HK-2 (cell line): ENCODE data around the gene LRTM2.
A peak's percentile ranks its signal among the peaks of the same experiment; 100 is the strongest.

Experiments used
- DNase-seq: peaks from one replicate; pipeline ENCODE4 v3.0.0-alpha.2; 2018; ENCODE audit not compliant: unreplicated experiment

Gene LRTM2

DNA sequence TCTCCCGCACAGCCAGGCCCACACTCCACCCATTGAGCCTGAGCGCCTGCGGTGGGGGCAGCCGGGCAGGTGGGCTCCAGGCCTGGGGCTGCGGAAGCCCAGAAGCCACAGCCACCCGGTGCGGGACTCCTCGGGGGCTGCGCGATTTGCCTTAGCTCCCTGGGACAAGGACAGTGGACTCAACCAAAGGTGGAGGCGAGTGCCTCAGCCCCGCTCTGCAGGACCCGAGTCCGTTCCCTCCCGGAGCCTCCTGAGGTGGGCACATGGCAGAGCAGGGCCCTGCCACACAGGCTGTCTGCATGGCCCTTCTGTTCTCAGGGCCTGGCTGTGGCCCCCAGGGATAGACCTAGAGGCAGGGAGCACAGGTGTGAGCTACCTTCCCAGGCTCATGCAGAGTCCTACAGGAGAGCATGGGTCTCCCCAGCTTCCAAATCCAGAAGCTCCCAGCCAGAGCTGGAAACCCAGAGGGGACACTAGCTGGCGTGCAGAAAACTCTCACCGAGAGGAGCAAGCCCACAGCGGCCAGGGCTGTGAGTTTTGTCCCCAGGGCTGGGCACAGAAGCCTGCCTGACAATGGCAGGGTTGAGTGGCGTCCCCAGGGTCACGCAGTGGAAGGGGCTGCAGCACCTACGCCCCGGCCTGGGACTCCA, 22.2 kb upstream of the LRTM2 start:
- DNase-seq: no peak

DNA sequence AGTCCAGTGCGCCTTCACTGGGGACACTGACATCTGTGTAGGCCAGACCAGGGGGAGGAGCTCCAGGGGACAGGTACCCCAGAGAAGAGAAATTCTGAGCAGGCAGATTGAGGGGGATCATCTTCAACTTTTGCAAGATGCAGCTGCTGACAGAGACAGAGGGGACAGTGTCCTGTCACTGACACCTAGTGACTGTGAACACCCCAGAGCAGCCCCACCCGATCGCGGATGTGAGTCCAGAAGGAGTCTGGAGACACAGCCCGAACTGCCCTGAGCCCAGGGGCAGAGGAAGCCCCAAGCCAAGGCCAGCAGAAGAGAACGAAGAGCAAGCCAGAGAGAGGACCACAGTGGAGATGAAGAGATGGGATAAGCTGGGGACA, 21.7 kb upstream of the LRTM2 start:
- no peak for DNase-seq

DNA sequence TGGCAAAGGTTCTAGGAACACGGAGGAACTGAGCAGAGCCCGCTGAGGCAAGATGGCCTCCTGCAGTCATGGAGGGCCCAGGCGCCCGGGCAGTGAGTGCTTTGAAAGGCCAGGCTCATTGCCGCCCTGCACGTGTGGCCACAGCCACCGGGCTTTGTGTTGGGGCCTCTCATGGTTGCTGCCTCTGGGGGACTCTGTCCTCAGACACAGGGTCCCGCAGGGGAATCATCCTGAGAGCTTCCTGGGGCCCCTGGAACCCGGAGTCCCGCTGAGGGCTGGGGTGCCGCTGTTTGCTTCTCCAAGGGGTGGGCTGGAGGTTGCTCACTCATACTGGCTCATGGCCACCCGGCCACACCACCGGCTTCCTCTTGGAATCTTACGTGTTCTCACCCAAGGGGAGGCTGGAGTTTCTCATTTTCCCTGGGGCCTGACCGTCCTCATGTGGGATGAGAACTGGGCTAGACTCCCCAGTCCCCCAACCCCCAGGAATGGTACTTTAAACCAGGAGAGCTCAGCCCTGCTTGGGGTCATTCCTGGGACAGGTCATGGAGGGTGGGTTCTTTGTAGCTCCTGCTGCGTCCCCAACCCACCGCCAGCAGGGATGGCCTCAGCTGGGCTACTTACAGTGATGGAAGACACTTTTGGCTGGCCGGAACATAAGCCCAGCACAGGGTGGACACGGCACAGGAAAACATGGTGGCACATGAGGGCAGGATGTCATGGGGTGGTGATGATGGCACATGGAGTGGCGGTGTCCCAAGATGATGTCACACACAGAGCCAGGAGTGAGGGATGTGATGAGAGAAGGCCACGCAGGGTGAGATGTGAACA, 21.1 kb upstream of the LRTM2 start:
- DNase-seq: no peak

DNA sequence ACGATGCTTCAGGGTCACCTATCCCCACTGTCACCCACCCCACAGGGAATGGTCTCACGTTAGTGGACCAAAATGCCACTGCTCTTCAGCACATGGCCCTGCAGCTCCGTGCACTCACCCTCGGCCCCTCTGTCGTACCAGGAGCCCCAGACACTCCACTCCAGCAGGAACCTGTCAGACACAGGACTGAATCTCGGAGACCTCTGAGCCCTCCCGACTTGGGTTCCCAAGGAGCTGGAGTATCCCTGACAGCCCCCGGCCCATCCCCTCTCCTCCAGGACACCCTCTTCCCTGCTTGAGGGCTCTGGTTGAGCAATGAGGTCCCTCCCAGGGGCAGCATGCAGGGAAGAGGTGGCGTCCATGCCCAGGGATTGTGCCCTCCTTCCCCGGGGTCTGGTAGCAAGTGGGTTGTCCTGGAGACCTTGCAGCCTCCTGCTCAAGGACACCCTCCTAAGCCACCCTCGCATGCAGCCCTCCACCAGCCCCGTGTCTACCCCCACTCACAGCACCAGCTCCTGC, 20.4 kb upstream of the LRTM2 start:
- no peak for DNase-seq

DNA sequence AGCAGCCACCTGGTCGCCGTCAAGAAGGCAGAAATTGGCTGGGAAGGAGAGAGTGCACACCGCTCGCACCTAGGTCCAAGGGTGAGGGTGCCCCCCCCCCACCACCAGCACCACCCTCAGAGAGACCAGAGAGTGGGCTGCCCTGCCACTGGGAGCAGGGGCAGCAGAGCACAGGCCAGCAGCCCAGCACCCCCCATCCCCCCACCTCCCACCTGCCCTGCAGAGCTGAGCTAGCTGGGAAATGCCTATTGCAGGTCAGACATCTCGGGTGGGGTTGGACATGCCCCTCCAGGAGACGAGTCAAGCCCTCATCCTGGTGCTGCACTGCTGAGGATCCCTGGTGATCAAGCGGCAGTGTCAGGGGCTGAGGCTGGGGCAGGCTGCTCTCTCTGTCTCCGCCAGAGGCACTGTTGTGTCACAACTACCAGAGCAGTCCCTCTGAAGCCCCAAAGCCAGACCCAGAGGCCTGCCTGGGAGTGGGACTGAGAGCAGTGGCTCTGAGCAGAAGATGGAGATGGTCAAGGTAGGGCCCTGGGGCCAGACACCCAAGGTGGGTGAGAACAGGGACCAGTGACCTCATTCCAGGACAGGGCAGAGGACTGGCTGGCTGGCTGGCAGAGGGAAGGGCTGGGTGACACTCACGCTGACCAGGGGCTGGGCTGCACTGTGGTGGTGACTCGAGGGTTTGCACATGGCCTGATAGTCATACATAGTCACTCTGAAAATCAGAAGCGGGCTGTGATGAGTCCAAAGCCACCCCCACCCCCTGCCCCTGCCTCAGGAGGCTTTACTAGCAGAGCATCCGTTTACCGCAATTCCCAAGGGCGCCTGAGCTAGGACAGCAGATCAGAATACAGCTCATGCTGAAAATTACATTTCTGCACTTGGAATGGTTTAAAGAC, 19.7 kb upstream of the LRTM2 start:
- no peak for DNase-seq

DNA sequence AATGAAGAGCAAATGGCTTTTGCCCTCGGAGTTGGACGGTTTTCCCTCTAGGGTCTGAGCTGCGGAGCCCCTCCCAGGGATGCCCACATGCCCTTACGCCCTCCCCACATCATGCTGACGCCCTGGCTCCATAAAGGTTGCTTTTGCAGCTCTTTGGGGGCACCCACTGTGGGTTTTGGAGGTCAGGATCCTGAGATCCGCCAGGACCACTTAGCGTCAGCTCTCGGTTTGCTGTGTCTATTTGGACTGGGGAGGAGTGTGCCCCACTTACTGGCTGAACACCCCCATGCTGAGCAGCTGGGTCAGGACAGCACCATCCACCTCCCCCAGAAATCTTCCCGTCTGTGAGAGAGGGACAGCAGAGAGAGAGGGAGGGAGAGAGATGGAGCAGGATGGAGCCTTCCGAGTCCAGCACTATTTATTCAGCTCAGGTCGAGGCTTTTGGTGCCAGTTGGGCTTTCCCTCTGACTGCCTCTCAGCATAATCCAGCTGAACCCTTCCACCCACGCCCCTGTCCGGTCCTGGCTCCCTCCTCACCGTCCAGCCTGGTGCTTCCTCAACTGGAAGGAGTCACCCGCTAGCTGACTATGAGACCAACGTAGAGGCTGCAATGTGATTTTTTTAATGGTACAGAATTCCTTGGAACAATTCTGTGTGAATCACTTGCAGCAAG, 18.9 kb upstream of the LRTM2 start:
- no peak for DNase-seq

DNA sequence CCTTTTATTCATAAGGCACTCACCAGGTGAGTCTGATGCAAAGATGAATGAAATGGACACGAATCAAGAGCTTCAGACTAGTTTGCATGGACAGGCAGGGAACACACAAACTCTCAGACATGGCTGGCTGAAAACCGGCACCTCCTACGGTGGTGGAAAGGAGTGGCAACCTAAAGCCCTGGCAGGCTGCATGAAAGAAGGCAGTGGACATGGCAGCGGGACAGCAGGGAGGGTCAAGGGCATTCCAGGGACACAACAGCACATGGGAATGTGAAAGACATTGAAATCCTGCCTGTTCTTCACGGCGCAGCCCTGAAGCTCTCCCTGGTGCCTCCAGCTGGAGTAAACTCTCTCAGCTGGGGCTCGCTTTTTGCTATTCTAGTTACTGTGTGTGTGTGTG, 16.6 kb upstream of the LRTM2 start:
- DNase-seq: no peak

DNA sequence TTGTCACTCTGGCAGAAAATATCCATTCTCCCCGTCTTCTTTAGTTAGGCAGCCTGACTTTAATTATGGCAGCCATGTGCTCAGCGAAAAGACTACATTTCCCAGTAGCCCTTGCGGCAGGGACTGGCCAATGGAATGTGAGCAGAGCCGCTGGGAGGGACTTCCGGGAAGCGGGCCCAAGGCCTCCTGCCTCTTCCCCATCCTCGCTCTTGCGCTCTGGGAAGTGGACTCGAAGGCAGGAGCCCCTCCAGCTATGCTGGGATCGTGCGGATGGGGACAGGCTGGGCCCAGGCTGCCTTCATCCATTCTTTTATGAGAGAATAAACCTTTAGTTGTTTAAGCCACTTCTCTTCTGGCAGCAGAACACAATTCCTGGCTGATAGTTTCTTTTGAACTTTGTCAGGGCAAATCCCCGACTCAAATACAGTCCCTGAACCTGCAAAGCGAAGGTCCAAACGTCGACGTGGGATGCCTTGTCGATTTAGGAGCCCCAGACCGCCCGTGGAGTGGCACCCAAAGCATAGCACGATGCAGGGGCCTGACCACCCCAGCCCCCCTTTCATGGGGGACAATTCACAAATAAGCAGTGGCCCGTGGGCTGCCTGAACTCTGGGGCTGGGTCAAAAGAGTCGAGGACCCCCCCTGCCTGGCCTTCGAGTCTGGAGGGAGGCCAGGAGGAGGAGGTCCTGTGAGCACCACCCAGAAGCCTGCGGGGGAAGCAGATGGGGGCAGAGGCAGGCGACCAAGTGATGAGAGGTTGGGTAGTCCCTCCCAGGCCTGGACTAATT, 15.6 kb upstream of the LRTM2 start:
- DNase-seq: peak; percentile 86

DNA sequence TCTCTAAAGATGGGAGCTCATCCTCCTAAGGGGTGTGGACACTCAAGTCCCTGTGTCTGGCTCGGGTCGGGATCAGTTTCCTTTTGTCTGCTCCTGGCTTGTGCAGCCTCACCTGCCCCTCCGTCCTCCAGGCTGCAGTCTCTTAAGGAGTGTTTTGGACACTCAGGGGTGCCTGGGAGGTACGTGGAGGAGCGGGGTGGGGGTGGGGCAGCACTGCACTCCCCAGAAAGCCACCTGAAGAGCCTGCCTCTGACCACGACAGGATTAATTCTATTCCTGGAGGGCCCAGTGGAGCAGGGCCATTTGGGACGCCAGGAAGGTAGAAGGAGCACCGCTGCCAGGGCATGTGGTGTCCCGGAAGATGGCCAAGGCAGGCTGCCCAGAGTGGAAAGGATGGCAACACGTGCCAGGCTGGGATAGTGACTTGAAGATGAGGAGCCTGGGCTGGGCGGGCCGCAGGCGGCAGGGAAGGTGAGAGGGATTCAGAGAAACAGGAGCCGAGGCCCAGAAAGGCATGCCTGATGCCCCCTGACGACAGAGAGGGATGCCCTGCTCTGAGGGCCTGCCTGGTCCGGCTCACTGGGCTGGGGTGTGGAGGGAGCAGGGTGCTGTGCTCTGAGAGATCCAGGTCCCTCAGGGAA, 14.8 kb upstream of the LRTM2 start:
- no peak for DNase-seq

DNA sequence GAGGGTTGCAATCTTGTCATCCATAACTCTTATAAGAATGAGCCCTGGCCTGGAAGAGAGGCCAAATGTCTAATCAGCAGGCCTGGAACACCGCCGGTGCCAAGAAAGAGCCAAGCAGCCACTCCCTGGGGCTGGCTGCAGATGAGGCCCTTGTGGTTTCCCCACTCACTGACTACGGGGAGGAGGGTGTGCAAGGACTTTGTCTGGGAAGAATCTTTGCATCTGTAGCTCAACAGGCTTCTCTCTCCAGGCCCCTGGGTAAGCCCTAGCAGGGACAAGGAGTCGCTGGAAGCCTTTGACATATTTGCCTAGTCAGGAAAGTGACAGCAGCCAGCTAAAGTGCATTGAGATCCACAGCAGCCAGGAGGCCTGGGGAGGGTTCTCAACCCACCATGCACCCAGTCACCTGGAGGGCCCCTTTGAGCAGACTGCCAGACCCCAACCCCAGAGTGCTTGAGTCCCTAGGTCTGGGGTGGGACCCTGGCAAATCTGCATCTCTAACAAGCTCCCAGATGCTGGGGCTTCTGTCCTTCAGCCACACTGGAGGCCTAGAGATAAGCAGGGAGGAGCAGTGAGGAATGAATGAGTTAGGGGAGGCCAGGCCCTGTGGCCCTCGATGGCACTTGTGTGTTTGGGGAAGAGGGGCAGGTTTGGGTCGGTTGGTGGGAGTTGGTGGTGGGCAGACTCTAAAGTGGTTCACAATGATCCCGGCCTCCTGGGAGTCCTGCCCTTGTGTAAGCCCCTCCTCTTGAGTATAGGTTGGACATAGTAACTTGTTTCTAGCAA, 13.9 kb upstream of the LRTM2 start:
- DNase-seq: no peak

DNA sequence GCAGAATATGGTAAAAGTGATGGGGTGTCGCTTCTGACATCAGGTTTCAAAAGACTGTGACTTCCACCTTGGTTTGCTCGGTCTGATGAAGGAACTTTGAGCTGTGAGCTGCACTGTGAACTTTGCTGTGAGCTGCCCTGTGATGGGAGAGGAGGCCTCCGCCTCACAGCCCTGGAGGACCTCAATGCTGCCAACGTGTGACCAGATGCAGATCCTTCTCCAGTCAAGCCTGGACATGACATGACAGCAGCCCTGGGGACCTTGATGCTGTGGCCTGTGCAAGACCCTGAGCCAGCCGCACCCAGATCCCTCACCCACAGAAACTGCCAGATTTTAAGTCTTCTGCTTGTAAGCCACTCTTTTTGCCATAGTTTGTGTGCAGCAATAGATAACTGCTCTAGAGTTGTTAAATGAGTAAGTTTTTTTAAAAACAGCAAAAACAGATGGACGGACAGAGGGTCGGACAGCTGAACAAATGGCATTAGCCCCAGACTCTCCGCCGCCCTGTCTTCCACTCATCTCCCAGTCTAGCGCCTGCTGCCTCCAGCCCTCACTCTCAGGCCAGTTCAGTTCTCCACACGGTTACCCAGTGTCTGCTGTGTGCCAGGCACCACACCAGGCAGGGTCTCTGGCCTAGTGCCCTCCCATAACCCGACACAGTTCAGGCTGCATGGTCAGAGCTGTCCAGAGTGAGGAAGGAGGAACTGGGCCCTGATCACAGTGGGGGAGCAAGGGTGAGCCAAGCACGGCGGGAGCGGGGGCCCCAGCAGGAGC, 13.1 kb upstream of the LRTM2 start:
- DNase-seq: no peak

DNA sequence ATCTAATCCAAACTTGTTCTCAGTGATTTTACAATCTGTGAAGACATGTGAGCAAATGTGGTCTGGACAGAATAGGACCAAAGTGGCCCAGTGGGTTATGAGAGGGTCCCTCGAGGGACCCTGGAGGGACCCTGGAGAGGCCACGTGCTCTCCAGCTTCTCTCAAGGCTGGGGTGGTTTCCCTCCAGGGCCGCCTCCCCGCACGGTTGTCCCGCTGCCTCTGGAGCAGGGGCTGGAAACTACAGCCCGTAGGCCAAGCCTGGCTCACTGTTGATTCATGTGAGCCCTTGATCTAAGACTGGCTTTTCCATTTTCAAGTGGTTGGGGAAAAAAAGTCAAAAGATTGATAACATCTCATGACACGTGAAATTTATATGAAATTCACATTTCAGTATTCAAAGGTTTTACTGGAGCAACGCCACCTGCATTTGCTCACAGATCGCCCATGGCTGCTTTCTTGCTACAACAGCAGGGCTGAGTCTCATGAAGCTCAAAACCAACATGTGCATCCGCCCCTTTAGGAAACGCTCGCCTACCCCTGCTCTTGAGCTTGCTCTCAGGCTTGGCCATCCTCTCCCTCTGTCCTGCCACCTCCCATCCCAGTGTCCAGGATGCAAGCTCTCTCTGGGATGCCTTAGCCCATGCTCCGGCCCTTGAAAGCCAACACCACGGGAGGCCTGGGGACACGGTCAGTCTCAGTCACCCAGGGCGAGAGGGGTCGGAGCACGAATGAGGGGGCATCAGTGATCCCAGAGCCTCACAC, 12.1 kb upstream of the LRTM2 start:
- no peak for DNase-seq

DNA sequence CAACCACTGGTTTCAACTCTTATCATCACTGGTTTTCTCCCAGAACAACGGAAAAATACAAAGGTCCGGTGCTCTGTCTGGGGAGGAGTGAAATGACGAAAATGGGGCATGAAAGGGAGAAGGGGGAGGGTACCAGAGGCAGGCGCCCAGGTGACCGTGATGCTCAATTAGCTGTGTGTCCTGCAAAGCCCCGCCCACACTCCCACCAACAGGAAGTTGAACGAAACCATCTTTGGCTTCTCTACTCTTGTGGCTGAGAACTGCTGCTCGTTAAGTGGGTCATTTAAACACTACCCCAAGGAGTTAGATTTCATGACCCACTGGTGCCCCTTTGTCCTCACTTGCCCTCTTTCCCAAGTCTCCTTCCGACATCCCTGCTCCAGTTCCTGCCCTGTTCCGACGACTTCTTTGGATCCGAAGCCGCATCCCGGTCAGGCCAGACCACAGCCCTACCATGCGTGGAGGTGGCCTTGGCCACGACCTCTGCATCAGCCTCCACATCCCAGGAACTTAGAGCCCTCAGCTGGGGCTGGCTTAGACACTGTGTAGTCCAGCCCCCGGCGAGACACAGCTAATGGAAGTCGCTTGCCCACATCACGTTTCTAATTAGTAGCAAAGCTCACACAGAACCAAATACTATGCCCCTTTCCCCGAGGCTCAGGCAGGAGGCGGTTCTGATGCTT, 11.4 kb upstream of the LRTM2 start:
- DNase-seq: no peak

DNA sequence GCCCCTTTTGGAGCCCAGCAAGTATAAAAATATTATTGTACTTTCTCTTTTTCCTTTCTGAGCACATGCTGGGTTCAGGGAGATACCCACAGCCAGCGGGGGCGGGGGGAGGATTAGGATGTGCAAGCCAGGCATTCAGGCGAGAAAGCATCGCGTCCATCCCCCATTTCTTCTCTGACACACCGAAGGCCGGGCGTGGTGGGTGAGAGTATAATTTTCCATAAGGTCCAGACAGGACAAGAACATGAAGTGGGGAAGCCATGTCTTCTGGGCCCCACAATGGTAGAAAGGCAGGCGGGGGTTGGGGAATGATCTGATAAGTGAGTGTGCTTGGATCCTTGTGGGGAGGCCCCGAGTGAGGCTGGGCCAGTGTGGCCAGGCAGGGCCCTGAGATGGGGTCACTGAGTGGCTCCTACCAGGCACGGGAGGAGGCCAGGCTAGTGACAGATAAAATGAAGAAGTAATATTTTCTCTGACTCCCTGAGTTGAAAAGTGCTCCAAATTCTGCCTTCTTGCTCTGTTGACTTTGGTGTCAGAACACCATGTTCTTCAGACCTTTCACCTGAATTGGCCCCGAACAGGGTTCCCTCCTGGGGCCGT, 10.7 kb upstream of the LRTM2 start:
- DNase-seq: no peak

DNA sequence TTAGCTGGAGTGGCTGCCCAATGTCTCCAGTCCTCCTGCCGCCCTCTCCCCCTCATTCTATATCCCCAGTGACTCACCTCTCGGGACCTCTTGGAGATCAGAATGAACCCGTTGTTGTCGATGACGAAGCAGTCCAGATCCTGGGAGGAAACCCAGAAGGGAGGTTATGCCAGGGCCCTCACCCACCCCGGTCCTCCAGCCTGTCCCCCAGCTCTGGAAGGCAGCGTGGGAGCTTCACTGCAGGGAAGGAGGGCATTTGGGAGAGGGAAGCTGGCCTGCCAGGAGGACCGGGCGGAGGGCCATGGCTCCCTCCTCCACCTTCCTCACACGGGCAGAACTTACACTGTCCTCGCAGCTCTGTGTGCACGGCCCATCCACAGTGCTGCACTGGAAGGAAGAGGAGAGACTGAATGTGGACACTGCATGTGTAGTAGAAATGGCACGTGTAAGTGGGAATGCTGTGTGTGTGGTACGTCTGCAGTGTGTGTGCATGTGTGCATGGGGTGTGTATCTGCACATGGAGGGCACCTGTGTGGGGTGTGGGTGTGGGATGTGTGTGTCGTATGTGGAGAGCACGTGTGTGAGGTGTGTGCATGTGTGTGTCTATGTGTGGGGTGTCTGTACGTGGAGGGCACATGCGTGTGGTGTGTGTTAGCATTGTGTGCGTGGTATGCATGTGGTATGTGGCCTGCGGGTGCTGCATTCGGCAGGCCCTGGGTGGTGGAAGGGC, 10.0 kb upstream of the LRTM2 start:
- DNase-seq: no peak

DNA sequence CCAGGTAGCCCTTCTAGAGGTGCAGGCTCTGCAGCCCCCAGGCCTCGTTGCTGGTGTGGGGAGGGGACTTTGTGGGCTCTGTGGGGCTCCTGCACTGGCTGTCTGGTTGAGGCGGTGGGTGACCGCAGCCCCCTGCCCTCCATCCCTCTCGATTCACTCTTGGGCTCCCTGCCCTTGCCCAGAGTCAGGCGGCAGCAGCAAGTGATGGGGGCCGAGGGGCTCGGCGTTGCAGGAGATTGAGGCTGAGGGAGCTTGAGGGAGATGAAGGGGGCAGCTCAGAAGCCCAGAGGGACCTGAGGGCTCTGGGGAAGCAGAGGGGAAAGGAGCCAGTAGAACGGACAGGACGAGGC, 9.5 kb upstream of the LRTM2 start:
- no peak for DNase-seq
